Stimulated activated CD4-positive, alpha-beta T cell treated with anti-CD3 and anti-CD28 coated beads, Interleukin-1b, Interleukin-23, amount 100 ng/mL, for 24 hours (primary cell): Measurements from ENCODE around the gene PTX4.
A peak's percentile ranks its signal among the peaks of the same experiment; 100 is the strongest.

ENCODE experiments used
- DNase-seq, 4 experiments: peaks; one replicate each; pipeline ENCODE4 v3.0.0-alpha.2; 2020; ENCODE audit warnings: low read depth in 4 of 4, low spot score in 1 of 4

The PTX4 gene

DNA sequence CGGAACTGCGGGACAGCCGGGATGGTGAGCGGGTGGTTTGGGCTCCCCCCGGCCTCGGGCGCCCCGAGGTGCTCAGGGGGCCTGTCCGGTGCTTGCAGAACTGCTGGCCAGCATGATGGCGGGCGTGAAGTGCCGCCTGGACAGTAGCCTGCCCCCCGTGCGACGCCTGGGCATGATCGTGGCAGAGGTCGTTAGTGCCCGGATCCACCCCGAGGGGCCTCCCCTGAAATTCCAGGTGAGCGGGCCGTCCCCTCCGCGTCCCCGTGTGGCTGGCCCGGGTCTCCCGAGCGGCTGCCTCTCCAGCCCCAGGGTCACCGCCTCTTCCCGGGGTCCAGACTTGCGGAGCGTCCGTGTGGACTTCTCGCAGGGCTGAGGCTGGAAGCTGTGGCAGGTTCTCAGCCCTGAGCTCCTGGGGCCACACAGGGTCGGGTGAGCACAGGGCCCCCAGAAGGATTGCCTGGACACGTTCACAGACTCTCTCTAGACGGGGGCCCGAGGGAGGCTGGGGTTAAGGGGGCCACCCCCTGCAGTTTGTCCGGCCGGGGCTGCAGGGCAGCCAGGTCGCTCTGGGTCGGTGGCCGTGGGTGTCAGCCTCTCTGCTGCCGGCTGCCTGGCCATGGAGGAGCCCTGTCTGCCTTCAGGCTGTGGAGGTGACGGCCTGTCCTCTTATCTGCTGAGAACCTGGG, 11.9 kb upstream of the PTX4 start:
- DNase-seq, result no peak

DNA sequence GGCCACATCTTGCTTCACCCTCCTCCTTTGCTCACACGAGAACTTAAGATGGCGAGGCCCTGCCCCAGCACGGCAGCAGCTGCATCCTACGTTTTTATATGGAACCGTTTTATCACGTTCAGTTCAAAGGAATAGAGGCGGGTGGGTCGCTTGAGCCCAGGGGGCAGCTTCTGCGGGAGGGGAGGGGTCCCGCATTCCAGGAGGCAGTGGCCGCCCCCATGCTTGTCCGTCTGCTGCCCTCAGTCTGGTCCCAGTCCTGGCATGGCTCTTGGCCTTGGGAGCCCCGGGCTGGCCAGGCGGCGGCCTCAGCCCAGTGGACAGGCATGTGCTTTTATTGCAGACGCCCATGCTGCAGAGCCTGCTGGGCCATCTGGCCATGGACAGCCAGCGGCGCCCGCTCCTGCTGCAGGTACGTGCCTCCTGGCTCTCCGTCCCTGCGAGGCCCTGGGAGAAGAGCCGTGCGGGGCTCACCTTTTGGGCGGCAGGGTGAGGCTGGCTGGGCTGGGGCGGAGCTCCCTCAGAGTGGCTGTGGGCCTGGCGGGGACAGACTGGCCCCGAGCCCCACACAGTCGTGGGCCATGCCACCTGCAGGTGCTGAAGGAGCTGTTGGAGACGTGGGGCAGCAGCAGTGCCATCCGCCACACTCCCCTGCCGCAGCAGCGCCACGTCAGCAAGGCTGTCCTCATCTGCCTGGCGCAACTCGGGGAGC, 11.2 kb upstream of the PTX4 start:
- no peak for DNase-seq

DNA sequence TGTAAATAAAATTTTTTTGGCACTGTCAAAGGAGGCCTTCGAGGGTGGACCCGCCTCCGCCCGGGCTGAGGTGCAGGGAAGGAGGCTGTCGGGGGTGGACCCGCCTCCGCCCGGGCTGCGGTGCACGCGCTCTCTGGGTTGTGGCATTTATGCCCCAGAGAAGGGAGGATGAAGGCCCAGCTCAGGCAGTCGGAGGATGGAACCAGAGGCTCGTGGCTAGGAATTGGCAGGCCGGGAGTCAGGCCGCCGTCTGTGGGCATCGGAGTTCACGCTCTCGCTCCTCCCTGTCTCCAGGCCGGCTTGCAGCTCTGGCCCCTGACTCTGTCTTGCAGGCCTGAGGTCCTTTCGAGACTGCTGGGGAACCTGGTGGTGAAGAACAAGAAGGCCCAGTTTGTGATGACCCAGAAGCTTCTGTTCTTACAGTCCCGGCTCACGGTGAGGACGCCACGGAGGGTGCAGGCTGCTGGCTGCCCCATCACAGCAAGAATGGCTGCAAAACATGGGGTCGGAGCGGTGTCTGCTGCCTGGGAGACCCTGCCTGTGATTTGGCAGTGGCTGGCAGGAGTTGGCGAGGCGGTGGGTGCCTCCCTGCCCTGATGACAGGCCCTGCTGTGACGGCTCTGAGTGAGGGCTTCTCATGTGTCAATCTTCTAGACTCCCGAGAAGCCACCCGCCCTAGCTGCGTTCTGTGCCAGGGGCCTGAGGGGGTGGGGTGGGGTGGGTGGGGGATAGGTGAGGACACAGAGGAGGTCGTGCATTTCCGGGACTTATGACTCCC, 10.3 kb upstream of the PTX4 start:
- no peak for DNase-seq

DNA sequence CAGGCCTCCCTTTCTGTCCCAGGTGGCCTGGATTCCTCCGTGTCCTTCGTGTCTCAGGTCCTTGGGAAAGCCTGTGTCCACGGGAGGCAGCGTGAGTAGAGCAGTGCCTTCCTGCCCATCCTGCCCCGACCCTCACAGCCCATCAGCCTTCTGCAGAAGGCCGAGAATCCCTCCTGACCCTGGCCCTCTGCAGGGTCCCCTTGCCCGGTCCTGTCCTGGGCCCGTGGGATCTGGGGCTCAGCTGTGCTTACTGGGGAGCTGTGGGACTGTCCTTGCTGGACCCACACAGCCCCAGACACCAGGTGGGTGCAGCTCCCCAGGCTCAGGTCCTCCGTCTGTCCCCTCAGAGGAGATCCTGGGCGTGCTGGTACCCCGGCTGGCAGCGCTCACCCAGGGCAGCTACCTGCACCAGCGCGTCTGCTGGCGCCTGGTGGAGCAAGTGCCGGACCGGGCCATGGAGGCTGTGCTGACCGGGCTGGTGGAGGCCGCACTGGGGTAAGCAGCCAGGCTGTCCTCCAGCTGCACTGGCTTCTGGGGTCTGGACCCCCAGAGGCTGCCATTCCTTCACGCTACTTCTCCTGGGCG, 8.4 kb upstream of the PTX4 start:
- DNase-seq, result no peak

DNA sequence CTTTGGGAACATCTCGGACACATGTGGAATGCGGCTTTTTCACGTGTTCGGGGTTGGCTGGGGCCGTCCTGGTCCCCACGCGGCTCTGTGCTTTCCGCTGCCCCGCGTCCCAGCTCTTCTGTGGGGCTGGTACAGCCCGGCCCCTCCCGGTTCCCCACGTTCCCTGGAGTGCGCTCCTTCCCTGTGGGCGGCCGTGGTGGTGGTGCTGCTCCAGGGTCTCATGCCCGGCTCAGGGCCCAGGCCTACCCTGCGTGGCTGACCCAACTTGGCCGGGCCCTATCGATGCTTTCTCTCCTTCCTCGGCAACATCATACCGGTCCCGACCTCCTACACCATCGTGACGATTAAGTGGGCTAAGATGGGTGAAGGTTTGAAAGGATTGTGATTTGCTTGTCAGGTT, 7.7 kb upstream of the PTX4 start:
- DNase-seq, result no peak

DNA sequence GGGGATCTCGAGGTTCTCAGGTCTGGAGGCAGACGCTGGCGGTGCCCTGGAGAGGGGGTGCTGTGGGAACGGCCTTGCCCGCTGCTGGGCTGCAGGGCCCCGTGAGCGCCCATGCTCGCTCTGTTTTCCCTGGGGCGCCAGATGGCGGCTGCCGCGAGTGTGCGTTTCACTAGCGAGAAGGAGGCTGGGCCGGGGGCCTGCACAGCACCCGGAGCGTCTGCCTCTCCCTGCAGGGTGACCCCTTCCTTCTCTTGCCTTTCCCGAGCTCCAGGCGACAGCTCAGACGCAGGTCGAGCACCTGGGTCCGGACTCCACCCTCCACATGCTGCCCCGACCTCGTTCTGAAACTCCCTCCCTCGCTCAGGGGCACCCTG, 7.1 kb upstream of the PTX4 start:
- DNase-seq, result no peak

DNA sequence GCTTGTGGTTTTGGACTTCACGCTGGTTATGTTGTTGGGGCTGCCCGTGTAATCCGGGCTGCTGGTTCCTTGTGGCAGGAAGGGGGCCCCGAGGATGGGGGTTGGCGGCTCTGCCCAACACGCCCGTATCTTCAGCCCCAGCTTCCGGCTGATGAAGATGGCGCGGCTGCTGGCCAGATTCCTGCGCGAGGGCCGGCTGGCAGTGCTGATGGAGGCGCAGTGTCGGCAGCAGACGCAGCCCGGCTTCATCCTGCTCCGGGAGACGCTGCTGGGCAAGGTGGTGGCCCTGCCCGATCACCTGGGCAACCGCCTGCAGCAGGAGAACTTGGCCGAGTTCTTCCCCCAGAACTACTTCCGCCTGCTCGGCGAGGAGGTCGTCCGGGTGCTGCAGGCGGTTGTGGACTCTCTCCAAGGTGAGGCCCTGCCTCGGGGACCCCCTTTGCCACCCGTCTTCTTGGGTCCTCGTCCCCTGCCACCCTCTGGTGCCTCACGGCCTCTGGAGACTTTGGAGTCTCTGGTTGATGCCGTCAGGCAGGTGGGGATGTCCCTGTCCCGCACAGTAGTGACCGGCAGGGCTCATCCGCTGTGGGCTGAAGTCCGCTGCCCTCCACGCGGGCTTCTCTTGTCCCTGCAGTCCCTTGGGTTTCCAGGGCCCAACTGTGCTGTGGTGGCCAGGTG, 6.6 kb upstream of the PTX4 start:
- DNase-seq, result no peak

DNA sequence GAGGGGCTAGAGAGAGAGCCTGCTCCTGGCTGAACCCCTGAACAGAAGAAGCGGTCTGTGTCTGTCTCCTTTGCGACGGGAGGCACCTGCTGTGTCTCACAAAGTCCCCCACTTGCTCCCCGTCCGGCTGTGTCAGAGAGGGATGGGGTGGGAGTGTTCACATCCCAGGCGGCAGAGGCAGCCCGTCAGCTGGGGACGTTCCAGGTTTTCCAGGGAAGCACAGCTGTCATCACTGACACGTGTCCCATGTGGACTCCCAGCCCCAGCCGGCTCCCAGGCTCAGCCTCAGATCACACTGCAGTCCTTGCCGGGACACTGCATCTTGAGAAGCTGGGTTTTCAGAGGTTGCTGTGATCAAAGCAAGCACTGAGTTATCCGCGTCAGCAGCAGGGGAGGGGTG, 6.0 kb upstream of the PTX4 start:
- no peak for DNase-seq

DNA sequence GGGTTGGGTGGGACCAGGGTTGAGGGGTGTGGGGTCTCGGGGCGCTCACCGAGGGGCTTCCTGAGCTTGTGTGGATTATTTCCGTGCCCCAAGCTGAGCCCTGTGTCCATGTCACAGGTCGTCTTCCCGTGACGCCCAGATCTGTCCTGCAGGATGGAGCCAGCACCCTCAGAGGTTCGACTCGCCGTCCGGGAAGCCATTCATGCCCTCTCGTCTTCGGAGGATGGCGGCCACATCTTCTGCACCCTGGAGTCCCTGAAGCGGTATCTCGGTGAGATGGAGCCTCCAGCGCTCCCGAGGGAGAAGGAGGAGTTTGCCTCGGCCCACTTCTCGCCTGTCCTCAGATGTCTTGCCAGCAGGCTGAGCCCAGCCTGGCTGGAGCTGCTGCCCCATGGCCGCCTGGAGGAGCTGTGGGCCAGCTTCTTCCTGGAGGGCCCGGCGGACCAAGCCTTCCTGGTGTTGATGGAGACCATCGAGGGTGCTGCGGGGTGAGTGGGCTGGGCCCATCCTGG, 5.4 kb upstream of the PTX4 start:
- no peak for DNase-seq

DNA sequence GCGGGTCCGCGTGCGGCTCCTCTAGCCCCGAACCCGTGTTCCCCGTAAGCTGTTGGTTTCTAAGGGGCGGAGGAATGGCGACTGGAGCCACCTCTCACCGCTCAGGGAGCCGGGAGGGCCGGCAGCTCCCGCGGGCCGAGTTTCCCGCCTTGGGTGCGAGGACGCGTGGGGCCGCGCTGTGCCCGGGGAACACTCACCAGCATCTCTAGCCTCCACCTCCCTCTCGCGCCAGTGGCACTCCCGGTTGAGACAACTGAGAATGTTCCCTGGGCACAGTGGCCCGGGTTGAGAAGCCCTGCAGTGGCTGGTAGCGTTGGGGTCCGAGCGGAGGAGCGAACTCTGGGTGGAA, 5.0 kb upstream of the PTX4 start:
- DNase-seq, result no peak

DNA sequence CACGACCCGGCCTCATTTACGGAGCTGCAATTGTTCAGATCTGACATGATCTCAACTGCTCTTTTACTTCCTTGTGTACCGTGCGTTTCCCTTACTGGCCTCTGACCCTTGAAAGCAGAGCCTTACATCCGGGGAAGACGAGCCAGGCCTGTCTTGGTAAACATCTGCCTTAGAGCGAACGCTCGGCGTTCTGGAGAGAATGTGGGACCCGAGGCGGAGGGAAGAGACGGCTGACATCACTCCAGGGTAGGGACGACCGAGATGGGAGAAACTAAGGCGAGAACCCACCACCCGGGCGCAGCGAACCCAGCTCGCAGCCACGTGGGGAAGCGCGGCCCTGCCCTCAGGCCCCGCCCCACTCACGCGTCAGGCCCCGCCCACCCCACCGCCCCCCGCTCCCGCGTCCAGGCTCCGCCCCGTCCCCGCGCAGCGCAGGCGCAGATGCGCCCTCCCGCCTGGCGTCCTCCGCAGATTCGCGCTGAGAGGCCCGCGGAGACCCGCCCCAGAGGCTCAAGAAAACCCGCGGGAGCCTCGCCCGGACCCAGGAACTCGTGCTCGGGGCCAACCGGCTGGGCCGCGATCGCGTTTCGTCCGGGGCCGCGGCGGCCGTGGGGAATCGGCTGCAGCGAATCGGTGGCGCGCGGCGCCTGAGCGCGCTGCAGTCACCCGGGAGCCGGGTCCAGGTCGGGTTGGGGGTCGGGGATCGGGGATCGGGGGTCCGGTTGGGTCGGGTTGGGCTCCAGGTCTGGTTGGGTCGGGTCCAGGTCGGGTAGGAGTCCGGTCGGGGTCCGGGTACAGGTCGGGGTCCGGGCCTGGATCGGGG, 4.4 kb upstream of the PTX4 start, which contains the start of gene TELO2:
TELO2 (plus strand) TSS at position 438 of the 823 bp plus-strand sequence. CDS start 922 bp downstream, outside the sequence.
- peak; percentile 74 to 87 (median 82) for DNase-seq

DNA sequence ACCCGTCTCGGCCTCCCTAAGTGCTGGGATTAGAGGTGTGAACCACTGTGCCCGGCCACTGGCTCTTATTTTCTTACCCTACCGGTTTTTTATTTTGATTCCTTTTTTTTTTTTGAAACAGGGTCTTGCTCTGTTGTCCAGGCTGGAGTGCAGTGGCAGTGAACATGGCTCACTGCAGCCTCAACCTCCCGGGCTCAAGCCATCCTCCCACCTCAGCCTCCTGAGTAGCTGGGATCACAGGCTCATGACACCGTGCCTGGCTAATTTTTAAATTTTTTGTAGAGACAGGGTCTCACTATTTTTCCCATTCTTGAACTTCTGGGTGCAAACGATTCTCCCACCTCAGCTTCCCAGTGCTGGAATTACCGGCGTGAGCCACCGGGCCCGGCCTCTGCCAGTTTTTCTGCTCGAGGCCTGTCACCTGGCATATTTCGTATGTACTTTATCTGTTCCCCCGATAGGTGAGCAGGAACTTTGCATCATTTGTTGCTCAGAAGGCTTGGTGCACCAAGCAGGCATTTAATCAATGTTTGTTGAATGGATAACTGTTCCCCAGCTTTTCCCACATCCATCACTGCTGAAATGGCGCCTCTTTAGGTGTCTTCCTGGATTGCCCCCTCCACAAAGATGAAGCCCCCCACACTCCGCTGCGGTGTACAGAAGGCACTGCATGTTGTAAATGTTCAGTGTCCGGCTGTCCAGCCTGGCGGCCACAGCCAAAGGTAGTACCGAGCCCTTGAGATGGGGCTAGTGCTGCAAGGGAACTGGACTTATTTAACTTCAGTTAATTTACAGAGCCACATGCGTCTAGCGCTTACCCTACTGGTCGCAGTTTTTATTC, 3.6 kb upstream of the PTX4 start:
- no peak for DNase-seq

DNA sequence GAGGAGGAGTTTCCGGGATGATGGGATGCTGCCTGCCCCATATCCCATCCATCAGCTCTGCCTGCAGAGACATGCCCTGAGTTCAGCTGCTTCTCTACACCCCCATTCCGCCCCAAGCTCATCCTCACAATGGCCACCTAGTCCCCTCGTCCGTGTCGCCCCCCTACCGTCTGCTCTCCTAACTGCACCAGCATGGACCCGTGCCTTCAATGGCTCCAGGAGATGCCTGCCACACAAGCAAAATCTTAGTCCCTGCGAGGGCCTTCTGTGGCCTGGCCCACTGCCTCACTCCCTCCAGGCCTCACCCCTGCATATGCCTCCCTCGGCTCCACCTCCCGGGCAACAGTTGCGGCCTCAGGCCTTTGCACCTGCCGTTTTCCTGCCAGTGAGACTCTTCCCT, 2.6 kb upstream of the PTX4 start:
- no peak for DNase-seq

DNA sequence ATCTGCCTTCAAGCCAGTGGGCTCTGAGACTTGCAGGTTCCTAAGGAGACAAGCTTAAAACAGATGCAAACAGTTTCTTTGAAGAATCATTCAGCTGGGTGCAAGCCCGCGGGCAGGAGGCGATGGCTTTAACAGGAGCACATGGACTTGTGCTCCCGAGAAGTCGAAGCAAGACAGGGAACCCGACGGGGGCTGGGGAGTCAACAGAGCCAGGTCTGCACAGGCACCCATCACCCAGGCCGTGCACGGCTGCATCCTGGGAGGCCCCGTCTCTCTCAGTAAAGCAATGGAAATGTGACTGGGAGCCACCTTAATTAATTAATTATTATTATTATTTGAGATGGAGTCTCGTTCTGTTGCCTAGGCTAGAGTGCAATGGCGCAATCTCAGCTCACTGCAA, 333 bp upstream of the PTX4 start:
- DNase-seq, result no peak

DNA sequence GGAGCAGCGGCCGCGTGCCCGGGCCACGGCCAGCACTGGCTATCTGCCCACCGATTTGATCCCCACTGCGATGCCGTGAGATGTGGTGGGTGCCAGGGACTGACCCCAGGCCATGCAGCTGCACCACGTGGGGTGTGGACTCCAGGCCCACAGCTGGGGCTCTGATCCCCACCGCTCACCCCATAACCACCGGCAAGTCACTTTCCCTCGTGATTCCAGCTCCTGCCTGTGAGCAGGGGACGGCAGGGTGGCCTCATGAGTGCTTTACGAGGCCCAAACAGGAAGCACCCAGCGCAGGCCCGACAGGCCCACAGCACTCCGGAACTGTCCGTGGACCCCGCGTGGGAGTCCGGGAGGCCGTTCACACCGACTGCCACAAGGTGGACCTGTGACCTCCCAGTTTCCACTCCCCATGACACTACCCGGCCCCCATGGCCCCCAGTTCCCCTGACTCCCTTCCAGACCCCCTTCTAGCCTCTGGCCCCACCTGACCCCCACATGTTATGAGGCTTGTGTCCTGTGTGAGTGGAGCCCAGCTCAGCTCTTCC, 616 bp downstream of the PTX4 start:
- DNase-seq, result no peak

DNA sequence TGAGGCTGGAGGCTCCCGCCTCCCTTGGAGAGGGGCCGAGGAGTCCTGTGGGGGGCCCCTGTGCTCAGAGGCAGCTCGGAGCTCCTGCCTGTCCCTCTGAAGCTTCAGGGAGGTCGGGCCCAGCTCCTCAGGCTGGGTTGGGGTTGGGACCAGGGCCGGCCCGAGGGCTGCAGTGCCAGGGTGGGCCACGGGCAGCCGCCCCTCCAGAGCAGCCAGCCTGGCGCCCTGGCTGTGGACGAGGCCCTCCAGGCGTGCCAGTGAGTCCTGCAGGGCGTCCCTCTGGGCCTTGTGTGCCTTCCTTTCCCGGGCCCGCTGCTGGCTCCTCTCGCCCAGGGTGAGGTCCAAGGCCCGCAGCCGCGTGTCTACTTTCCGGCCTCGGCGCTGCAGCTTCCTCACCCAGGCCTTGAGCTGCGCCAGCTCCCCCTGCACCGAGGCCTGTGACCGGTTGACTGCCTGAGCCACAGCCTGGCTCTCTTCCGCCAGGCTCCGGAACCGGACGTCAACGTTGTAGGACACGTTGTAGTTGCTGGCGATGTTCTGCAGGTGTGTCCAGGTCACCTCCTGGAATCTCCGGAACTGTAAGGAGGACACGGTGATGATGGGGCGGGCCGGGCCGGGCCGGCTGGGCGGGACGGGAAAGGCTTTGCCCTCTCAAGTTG, 1.2 kb downstream of the PTX4 start:
- DNase-seq, result no peak

DNA sequence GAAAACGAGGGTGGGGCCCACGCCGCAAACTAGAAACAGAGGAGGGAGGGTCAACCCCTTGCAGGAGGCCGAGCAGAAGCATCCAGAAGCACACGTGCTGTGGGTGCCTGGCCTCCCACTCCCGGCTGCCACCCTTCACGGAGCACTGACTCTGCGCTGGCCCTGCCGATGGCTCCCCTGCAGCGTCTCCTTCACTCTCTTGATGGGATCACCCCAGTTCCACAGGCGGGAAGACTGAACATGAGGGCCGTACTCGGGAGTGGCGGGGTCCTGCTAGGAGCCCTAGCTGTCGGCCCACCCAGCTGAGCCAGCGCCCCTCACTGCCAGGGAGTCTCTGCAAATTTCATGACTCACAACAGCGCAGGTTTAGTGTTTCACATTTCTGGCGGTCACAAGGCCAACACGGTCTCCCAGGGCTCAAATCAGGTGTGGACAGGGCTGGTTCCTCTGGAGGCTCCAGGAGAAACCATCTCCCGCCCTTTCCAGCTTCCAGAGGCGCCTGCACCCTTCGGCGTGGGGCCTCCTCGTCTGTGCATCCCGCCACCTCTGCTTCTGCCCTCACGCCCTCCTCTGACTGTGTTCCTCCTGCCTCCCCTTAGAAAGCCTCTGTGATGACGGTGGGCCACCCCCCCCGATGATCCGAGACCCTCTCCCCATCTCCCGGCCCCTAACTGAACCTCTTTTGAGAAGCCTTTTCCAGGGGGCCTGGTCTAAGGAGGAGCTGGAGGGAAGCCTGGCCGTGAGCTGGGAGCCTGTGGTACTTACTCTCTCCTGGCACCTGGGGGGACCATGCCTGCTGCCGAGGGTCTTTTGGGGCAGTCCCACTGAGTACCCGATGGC, 2.0 kb downstream of the PTX4 start:
- DNase-seq, result no peak
